Sigmoid colon (tissue), 4 donors: ENCODE measurements around the gene DUSP14.

Source experiments
- EP300 ChIP-seq, 4 donors: sonication (generic); formaldehyde crosslinking; IDR thresholded peaks; one replicate each; pipeline ENCODE4 v1.6.1; 2017; ENCODE audit warnings: antibody characterized with exemption in 4 of 4
- POLR2A ChIP-seq, 2 donors: fragments of 450-650 bp; IDR thresholded peaks; one replicate each; pipeline ENCODE4 v1.6.1; 2016; ENCODE audit warnings: antibody characterized with exemption in 2 of 2, mild to moderate bottlenecking in 2 of 2, moderate library complexity in 2 of 2
- POLR2AphosphoS5 ChIP-seq, 4 donors: sonication (generic); formaldehyde crosslinking; IDR thresholded peaks; one replicate each; pipeline ENCODE4 v1.6.1; 2017; ENCODE audit warnings: antibody characterized with exemption in 4 of 4
- TF ChIP-seq, protein P1 (sequence below), 4 experiments: fragments of 450-650 bp in 3 of 4; fragments of 200-600 bp in 1 of 4; IDR thresholded peaks; one replicate each; pipeline ENCODE4 v1.5.1; 2016 to 2019; ENCODE audit warnings: antibody characterized with exemption in 4 of 4, mild to moderate bottlenecking in 3 of 4, moderate library complexity in 2 of 4

DNA sequence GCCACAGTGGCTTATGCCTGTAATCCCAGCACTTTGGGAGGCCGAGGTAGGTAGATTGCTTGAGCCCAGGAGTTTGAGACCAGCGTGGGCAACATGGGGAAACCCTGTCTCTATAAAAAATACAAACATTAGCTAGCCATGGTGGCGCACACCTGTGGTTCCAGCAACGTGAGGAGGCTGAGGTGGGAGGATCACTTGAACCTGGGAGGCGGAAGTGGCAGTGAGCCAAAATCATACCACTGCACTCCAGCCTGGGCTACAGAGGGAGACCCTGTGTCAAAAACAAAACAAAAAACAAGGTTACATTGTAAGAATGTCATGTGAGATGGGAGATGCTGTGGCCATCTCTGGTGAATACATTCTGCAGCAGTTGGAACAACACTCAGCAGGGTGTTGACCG, 13.5 kb downstream of the DUSP14 start:
- TF ChIP-seq, protein P1, sequence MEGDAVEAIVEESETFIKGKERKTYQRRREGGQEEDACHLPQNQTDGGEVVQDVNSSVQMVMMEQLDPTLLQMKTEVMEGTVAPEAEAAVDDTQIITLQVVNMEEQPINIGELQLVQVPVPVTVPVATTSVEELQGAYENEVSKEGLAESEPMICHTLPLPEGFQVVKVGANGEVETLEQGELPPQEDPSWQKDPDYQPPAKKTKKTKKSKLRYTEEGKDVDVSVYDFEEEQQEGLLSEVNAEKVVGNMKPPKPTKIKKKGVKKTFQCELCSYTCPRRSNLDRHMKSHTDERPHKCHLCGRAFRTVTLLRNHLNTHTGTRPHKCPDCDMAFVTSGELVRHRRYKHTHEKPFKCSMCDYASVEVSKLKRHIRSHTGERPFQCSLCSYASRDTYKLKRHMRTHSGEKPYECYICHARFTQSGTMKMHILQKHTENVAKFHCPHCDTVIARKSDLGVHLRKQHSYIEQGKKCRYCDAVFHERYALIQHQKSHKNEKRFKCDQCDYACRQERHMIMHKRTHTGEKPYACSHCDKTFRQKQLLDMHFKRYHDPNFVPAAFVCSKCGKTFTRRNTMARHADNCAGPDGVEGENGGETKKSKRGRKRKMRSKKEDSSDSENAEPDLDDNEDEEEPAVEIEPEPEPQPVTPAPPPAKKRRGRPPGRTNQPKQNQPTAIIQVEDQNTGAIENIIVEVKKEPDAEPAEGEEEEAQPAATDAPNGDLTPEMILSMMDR (IDR thresholded peaks at IDR 0.05), result no peak
- TF ChIP-seq POLR2AphosphoS5 (IDR thresholded peaks at IDR 0.05) (no peak), POLR2A (IDR thresholded peaks at IDR 0.05) (no peak), EP300 (IDR thresholded peaks at IDR 0.05) (no peak)
